ENCODE measurements around the gene STARD3NL.

Gene STARD3NL

DNA sequence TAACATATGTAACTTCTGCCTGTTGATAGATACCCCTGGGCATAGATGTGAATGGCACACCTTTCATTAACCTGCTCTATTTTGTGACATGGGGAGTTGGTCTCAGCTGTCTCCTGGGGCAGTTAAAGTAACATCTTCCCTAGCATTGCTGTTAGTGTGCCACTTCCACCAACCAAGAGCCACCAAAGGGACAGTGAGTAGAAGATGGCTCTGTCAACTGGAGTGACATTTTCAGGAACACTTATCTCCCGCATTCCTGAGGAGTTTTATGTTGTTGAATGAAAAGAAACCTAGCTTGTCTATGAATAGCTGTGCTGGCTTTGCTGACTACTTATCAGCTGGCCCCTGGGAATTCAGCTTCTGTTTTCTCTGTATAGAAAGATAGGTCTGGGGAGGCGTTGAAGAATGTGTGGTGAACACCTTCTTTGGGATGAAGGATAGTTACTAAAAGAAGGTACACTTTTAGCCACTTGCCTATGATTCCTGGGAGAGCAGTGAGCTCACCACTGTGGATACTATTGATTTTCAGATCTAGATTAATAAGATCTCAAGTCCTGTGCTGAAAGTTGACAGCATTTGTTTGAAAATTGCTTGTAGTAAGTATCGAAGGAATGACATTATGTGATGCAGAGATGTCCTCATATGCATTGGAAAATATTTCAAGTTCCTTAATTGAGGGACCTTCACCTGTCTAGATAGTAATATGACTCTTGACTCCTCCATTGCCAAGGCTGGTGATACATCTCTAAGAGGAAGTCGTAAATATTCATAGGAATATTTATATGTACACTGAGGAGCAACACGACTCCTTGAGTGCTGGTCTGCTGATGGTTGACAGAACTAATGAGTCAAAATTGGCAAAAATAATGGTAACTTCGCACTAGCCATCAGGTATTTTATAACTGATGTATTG is 7.6 kb downstream of the STARD3NL start:
- no peak for DNase-seq (ENCODE audit: low read depth in 2 of 2)

DNA sequence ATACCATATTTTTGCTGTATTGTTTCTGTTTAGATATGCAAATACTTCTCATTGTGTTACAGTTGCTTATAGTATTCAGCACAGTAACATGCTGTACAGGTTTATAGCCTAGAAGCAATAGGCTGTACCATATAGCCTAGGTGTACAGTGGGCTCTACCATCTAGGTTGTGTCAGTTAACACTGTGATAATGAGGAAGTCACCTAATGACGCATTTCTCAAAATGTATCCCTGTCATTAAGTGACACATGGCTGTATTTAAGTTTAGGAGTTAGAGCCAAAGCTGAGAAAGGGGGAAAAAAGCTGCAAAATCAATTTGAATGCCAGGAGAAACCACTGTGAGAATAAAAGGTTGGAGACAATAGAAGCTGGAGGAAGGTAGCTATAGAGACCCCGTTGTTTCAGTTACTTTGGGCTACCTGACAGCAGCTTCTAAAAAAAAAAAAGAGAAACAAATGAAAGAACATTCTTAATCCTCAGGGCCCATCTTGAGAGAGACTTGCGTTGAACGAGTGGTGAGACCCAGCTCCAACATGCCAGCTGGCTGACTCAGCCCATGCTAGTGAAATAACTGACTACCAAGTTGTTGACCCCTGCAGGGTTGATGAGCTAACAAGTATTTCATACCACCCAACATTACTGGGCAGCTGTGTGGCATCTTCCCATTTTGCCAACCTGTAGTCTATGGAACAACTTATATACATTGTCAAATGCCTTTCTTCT is 8.7 kb downstream of the STARD3NL start:
- no peak for DNase-seq (ENCODE audit: low read depth in 2 of 2)

DNA sequence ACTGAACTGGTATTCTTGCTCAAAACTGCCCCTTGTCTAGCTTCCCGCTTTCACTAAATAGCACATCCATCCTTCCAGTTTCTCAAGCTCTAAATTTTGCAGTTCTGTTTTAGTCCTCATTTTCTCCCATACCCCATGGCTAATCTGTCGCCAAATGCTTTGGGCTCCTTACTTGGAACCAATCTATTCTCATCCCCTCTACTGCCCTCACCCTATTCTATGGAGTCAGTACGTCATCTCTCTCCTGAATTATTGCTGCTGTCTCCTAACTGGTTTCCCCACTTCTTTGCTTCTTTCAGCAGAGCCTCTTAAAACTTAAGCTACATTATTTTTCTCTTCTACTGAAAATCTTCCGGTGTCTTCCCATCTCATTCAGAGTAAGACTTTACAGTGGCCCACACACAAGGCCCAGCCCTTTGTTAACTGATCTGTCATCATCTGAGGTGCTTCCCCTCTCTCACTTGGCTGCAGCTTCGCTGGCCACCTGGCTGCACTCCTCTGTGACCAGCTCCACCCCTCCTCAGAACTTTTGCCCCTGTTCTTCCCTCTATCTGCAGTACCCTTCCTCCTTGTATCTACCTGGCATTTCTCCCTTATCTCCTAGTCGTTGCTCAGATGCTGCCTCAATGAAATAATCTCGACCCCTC is 9.9 kb downstream of the STARD3NL start:
- DNase-seq (ENCODE audit: low read depth in 2 of 2): no peak

DNA sequence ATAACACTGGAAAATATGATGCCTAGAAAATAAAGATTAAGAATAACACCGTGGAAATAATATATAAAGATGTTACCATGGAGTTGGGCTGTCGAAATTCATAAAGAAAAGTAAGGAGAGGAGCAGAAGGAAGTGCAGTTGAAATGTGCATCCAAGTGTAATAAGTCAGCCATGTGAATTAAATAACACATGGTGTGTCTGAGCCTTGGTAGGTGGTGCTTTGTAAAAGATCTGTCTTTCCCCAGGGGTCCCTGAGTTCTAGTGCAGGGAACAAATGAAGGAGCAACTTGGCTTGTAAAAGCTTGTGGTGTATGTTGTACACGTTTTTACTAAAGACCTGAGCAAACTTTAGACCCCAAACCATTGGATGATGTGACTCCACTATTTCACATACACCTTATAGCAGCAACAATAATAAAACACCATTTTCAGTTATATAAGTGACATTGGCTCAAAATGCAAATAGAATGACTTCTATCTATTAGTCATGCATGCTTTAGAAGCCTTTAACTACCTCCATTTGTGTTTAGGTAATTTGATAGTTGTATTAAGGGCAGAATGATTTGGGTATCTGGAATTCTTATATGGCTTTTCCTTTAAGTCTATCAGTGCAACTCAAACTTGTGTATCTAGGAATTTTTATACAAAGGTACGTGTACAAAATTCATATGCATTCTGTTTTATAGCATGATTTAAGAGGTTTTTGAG is 11.3 kb downstream of the STARD3NL start:
- no peak for DNase-seq (ENCODE audit: low read depth in 2 of 2)

DNA sequence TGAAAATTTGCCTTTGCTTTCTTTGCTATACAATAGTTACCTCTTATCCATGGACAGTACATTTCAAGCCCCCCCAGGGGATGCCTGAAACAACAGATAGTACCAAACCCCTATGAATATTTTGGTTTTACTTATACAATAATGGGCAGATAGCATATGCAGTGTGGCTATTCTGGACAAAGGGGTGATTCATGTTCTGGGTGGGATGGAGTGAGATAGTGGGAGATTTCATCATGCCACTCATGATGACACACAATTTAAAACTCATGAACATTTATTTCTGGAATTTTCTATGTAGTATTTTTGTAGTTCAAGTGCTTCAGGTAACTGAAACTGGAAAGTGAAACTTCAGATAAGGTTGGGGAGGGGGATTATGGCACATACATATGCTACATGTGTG is 12.0 kb downstream of the STARD3NL start:
- no peak for DNase-seq (ENCODE audit: low read depth in 2 of 2)

DNA sequence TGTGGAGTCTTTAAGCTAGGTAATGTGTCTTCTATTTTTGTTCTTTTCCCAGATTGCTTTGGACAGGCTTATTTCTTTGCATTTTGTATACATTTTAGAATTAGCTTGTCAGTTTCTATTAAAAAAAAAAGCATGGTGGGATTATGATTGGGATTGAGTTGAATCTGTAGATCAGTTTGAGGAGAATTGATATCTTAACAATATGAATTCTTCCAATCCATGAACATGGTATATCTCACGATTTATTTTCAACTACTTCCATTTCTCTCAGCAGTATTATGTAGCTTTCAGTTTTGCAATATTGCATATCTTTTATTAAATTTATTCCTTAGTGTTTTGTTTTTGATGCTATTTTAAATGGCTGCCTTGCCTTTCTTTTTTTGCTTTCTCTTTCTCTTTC is 13.7 kb downstream of the STARD3NL start:
- DNase-seq (ENCODE audit: low read depth in 2 of 2): no peak

DNA sequence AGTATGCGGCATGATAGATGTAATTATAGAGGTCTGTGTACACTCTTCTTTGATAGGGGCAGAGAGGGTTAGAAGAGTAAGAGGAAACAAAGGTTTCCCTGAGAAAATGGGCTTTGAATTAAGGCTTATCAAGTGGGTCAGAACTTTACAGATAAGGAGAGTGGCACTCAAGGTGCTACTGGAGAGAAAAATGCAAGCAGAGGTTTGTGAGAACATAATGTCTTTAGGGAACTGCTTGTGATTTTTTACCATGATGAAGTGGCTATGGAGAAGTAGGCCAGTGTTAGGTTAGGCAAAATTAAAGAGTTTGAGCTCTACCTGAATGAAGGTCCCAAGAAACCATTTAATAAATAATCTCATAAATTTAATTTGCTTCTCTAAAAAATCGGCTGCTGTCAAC is 14.3 kb downstream of the STARD3NL start:
- no peak for DNase-seq (ENCODE audit: low read depth in 2 of 2)

DNA sequence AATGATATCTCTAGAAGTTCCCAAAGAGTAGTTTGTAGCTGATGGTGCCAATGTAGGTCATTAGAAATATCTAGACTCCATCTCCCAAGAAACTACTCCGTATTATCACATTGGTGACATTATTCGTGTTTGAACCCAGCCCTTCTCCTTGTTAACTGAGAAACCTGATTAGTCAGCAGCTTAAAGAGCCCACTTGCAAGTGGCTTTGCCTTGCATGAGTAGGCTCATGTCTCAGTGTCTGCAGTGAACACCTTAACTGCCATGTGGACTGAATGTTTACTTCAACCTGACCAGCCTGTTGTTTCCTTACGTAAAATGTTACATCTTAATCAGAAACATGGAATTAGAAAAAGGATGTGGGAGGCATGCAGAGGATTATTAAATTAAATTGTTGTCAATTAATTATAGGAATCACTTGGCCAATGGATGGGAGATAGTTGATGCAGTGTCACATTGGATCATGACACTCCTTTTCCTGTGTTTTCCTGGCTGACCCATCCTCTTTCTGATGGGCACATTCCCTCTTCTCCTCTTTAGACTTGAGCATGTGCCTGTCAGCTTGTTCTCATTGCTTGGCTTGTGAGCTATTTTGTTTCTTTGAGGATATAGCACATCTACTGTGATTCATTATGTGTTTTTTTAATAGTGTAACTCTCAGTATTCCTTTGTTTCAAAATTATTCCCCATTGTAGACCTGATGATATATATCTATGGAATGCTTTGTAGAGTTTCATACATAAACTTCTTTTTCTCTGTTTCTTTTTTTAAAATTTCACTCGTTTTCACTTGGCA is 18.0 kb downstream of the STARD3NL start:
- no peak for DNase-seq (ENCODE audit: low read depth in 2 of 2)

DNA sequence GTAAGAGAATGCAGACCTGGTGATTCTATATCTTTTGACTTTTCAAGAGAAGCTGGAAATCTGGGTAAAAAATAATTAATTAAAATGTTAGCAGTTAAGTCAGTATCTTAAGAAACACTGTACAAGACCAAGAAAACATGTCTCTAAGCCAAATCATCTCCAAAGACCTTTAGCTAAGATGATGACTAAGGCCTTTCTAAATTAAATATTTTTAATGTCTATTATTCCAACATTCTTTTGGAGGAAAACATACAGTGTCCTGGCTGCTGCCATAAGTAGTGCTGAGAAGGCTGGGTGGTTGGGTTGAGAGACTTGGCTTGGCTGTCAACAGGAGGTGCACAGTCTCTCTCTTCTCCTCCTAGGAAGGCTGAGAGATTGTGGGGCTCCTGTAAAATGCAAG is 20.3 kb downstream of the STARD3NL start:
- no peak for DNase-seq (ENCODE audit: low read depth in 2 of 2)

DNA sequence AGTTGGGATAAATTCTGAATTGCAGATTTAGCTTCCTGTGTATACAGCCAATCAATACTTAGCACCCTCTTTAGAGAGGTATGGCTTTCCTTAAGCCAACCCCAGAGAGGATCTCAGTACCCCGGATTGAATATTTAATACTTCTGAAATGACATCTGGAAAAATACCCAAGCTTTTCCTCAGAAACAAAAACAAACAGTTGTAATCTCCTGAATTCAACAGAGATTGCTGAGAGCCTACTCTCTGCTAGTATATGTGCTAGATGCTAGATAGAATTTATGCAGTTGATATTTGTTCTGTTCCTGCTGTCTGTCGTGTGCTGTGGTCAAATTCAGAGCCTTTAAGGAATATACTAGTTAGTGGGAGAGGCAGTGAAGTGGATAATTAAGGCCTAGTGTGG is 21.1 kb downstream of the STARD3NL start:
- DNase-seq (ENCODE audit: low read depth in 2 of 2): no peak

DNA sequence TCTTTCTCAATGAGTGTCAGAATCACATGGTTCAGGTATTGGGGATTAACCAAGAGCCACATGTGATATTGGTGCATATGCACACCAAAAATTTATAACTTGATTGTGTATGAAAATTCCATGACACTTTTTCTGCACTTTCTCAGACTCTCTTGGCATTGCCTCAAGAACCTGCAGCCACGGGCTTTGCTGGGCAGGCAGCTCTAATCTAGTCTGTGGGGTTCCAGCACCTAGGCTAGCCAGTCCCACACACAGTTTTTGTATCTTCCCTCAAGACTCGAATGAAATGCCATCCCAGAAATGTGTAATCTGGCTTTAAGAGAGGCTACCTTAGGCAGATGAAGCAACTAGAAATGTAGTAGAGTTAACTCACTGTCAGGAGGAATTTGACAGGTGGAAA is 21.7 kb downstream of the STARD3NL start:
- DNase-seq (ENCODE audit: low read depth in 2 of 2): no peak

DNA sequence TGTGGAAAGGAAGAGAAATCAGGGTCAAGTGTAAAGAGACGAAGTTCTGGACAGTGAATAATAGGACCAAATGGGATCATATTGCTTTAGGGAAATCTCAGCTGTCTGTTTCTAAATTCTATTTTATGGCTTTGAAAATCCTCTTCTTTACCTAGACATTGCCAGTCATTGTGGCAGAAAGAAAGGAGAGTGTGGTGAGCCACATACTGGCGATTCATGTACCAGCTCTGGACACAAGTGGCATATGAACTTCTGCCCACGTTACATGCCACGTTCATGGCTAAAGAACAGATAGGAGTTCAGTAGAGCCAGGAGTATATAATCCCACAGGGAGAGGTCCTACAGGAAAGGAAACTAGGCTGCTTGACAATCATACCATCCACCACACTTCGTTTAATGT is 28.0 kb downstream of the STARD3NL start:
- no peak for DNase-seq (ENCODE audit: low read depth in 2 of 2)

DNA sequence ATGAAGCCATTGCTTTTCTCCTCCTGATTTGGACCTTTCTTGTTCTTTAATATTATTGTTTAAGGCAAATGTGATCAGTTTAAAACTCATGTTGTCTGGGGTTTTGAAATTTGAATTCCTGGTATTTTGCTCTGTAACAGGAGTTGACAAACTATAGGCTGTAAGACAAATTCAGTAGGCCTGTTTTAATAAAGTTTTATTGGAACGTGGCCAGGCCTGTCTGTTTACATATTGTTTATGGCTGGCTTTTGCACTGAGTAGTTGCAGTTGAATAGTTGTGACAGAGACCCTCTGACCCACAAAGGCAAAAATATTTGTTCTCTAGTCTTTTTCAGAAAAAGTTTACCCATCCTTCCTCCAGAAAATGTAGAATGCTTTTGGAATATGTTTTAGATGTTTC is 29.8 kb downstream of the STARD3NL start:
- DNase-seq (ENCODE audit: low read depth in 2 of 2): no peak

DNA sequence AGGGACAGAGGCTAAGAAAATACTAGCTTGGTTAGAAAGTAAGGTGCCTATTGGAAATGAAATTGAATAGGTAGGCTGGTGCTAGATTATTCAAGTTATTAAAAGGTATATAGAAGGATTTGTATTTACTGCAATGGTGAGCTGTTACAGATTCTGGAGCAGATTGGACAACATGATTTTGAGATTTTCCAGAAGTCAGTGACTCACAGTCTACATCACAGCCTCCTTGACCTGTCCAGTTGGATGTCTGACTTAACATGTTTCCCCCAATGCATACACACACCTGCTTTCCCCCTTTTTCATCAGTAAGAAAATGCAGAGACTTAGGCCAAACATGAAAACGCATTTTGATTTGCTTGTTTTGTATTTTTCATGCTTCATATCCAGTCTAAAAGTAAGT is 33.4 kb downstream of the STARD3NL start:
- DNase-seq (ENCODE audit: low read depth in 2 of 2): no peak

DNA sequence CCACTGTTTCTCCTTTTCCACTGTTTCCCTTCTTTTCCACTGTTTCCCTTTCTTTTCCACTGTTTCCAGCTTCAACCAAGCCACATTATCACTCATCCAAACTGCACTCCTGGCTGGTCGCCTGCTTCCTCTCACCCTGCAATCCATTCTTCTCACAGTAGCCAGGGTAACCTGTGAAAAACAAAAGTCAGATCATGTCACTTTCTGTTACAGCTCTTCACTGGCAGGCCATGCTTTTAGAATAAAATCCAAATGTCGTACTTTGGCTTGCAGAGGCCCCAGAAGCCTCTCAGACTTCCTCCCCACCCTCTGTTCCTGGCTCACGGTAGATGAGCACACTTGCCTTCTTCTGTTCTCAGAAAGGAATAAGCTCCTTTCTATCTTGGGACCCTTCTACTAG is 33.9 kb downstream of the STARD3NL start:
- no peak for DNase-seq (ENCODE audit: low read depth in 2 of 2)

DNA sequence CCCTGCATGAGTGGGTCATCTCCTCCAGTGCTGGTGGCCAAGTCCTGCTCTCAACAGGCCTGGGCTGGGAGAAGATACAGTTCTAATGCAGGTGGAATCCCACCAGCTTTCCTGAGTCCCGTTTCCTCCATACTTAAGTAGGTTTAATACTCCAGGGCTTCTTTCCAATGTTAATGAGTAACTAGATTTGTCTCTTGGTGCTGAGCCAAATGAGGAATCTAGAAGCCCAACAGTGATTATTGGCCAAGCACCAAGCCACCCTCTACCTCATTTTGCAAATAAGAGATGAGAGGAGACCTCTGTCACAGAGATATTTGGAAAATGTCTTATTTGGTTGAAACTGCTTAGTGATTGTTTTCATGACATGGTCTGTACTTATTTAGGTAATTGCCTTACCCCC is 37.1 kb downstream of the STARD3NL start:
- no peak for DNase-seq (ENCODE audit: low read depth in 2 of 2)

DNA sequence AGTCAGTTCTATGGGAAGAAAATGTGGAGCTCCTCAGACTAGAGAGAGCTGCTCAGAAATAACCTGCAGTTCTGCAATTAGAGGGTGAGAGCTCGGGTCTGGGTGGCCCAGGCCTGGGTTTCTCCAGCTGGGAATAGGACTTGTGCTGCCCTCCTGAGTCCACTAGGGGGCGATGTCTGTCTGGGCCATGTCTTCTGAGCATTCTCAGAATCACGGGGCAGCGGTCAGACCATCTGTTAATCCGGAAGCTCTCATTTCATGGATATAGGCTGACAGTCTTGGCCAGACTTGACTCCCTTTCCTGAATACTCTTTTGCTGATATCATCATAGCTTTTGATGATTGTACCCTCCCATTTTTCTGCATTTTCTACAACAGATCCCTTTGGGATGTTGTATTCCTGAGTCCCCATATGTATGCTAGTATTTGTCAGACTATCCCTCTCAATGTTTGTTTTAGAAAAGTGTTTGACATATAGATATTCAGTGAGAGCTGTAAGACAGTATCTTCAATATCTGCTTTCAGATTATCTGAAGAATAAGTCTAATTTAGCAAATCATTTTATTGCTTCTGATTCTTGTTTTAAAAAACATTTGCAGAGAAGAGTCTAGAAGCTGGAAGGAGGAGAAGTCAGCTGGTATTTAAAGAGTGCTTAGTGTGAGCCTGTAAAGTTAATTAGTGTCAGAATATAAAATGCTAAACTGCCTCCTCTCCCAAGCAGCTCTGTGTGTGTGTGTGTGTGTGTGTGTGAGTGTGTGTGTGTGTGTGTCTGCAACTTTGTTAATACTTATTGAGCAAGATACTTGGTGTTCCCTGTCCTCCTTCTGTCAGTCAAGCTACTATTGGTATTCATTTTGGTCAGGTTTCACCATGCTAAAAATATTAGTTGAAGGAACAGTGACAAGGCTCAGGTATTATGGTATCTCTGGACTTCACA is 38.0 kb downstream of the STARD3NL start:
- peak; percentile 70 to 75 for DNase-seq (ENCODE audit: low read depth in 2 of 2)

DNA sequence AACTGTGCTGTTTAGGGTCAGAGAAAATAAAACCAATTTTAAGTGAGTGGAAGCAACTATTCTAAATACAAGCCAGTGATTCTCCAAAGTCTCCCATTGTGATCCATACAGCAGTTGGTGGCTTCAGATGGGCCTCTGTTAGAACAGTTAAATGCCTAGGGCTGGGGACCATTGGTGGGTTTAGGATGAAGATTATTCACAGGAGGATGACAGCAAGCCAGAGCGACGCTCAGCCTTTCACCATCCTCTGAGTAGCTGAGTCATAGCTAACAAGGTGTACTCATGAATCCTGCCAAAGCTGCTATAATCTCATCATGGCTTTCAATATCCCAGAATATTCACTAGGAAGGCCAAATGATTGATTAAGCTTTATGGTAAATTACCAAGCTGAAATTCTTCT is 39.6 kb downstream of the STARD3NL start:
- no peak for DNase-seq (ENCODE audit: low read depth in 2 of 2)

DNA sequence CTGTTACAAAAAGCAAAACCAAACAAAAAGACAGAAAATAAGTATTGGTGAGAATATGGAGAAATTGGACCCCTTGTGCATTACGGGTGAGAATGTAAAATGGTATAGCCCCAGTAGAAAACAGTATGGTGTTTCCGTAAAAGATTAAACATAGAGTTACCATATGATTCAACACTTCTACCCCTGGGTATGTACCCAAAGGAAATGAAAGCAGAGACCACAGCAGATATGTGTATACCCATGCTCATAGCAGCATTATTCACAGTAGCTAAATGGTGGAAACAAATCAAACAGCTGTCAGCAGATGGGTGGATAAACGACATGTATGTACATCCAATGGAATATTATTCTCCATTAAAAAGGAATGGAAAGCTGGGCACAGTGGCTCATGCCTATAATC is 42.4 kb downstream of the STARD3NL start:
- no peak for DNase-seq (ENCODE audit: low read depth in 2 of 2)

DNA sequence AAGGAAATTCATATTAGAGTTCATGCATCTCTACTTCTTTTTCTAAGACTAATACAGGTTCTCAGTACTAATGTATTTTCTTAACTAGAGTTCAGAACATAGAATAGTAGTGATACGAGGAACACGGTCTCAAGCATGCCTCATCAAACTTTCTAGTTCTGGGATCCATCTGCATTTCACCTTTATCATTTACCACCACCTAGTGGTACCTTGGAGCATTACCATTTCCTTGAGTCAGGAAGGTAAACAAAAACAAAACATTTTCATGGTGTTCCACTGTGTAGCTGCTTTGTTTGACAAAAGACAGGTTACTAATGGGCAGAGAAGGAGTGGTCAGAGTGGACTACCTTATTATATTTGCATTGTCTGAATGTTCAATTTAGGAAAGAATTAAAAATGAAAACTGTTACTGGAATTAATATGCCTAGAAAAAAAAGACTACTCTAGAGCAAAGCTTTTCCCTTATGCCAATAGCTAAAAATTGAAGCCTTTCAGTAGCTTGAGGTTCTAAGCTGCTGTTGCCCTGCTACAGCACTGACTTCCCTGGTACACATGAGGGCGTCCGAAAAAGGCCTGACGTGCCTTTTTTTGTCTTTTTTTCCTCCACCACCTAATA is 44.5 kb downstream of the STARD3NL start:
- DNase-seq (ENCODE audit: low read depth in 2 of 2): peak in 1 of 2 experiments; percentile 17

All from fibroblast of skin of left biceps (primary cell).